Measurements from ENCODE around the gene PNCK. TPM values are rescaled to one million over a fixed set of nuclear protein-coding genes. Genes with fewer than 3 reads are reported as not detected.

PNCK gene
- polyA plus RNA-seq, 1 experiment = 0.22 TPM

DNA sequence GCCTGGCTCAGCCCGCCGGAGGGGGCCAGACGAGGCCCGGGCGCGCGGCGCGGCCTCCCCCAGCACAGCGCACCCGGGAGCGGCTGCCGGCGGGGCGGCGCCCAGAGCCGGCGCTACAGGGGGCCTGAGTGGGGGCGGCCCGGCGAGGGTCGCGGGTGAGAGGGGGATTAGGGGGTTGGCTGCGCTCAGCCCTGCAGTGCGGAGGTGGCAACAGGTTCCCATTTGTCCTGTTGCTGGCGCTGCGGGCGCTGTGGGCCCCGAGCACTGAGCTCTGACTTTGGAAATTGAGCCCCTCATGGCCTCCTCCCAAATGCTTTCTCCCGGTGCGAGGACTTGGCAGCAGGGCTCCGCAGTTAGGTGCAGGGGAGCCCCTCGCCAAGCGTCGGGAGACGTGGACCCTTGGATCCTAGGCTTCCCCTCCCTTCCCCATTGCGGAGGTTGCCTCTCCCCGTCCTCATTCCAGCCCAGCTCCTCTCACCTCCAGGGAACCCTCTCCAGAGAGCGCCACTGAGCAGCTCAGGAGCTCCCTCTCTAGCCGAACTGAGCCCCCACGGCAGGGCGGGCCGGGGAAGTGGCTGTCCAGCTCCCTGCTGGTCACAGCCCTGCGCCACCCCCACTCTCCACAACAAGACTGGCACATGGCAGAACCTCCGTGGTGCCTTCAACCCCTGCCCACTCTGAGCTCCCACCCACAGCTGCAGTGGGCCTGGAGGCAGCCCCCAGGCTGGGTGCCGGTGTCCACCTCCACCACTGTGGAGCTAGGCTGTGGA, 29.1 kb downstream of the PNCK start:
- ChIA-PET POLR2A (no interaction called here), CTCF (interaction anchor here (0.7 to 2.1 kb wide), 6 partner anchors 8 to 125 kb away, joined by 3 to 7 read pairs (median 3); no protein-coding TSS in a partner anchor)
- H3K27me3 ChIP-seq (ENCODE audit: control insufficient read depth, insufficient read depth, low read length) = peaks cover 31% of the 10 kb centered on the region

DNA sequence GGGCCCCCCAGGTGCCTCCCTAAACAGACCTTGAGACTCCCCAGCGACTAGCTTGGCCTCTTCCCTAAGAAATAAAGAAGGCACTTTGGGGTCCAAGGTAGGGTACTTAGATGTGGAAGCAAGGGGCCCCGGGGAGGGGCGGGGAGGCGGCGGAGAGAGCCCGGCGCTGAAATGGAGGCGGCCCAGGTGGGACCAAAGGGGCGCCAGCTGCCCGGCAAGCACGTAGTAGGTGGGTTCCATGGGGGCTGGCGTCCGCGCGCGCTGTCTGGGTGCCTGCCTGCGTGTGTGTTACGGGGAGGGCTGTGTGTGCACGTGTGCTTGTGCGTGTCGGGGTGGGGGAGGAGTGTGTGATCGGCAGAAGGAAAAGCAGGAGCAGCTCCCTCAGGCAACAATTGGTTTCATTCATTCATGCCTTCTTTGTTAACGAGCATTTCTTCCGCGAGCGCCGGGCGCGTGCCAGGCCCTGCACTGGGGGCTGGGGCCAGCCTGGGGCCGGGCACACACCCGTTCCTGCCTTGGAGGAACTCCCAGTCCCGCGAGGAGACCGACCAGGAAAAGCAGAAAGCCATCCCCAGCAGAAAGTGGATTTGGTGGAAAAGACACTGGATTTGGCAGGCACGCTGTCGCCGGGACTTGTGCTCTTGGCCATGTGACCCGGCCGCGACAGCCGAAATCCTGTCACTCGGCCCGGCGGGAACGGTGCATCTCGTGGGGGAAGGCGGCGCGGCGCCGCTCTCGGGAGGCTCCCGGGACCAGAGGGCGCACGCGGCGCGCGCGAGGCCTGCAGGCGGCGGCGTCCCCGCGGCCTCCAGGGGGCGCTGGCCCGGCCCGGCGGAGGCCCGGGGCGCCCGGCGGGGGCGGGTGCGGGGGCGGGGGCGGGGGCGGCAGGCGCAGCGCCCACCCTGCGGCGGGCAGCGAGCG, 29.9 kb downstream of the PNCK start:
- Histone ChIP-seq H3K4me3 (ENCODE audit: low read depth, low read length) (0 out of 2 replicates have a peak overlapping the region, but pooled peaks have one; percentile 2), H3K36me3 (ENCODE audit: control insufficient read depth, insufficient read depth, low read length) (no peaks in the 10 kb centered on the region), H3K27me3 (ENCODE audit: control insufficient read depth, insufficient read depth, low read length) (peaks cover 31% of the 10 kb centered on the region)
- DNase-seq (ENCODE audit: low read depth) = no peak
- TF ChIP-seq, protein P1, sequence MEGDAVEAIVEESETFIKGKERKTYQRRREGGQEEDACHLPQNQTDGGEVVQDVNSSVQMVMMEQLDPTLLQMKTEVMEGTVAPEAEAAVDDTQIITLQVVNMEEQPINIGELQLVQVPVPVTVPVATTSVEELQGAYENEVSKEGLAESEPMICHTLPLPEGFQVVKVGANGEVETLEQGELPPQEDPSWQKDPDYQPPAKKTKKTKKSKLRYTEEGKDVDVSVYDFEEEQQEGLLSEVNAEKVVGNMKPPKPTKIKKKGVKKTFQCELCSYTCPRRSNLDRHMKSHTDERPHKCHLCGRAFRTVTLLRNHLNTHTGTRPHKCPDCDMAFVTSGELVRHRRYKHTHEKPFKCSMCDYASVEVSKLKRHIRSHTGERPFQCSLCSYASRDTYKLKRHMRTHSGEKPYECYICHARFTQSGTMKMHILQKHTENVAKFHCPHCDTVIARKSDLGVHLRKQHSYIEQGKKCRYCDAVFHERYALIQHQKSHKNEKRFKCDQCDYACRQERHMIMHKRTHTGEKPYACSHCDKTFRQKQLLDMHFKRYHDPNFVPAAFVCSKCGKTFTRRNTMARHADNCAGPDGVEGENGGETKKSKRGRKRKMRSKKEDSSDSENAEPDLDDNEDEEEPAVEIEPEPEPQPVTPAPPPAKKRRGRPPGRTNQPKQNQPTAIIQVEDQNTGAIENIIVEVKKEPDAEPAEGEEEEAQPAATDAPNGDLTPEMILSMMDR (IDR thresholded peaks at IDR 0.05; ENCODE audit: insufficient read depth, low read depth, low read length) = peak; percentile 10; the same call in 1 of the 2 replicates
- CTCF ChIA-PET = interaction anchor here (1.0 to 2.1 kb wide), 2 partner anchors 12 to 24 kb away, joined by 3 to 7 read pairs; no protein-coding TSS in a partner anchor
- POLR2A ChIA-PET = no interaction called here

More for the DNA sequence above, 29.1 kb downstream of the PNCK start:
- TF ChIP-seq, protein P1 (IDR thresholded peaks at IDR 0.05; ENCODE audit: insufficient read depth, low read depth, low read length) = no peak
- Histone ChIP-seq H3K36me3 (ENCODE audit: control insufficient read depth, insufficient read depth, low read length) (no peaks in the 10 kb centered on the region), H3K4me3 (ENCODE audit: low read depth, low read length) (no peak overlapping the region)
- no peak for DNase-seq (ENCODE audit: low read depth)

DNA sequence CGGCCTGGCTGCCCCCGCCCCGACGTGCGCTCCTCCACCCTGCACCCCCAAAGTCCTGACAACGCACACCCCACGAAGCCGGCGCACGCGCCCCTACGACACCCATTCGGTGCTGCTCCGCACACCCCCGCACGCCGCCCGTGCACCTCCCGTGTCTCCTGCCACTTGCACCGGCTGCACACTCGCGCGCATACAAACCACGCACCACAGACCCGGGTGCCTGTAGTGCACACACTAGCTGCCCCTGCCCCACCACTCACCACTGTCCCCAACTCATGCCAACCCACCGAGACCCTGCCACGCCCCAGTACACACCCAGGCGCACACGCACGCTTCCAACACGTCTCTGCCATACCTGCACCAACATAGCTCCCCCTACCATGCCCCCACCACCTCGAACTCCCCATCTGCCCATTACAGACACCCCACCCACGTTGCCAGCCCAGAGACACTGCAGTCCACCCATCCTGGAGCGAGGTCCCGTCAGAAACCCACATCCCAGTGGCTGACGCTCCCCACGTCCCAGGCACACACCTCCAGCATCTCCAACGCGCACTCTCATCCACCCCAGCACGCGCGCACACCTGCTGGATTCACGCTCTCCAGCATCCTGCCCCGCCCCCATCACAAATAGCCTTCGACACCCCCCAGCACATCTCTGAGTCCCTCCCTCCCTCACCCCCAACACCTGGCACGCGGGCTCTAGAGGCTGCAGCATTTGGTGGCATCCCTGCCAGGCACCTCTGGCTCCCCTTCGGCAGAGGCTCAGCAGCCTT, 30.8 kb downstream of the PNCK start:
- no peak overlapping the region for H3K4me3 ChIP-seq (ENCODE audit: low read depth, low read length)
- POLR2A ChIA-PET = no interaction called here
- TF ChIP-seq, protein P1 (IDR thresholded peaks at IDR 0.05; ENCODE audit: insufficient read depth, low read depth, low read length) = no peak
- DNase-seq (ENCODE audit: low read depth) = no peak
- CTCF ChIA-PET = no interaction called here
- H3K27me3 ChIP-seq (ENCODE audit: control insufficient read depth, insufficient read depth, low read length) = peaks cover 27% of the 10 kb centered on the region
- H3K36me3 ChIP-seq (ENCODE audit: control insufficient read depth, insufficient read depth, low read length) = no peaks in the 10 kb centered on the region

DNA sequence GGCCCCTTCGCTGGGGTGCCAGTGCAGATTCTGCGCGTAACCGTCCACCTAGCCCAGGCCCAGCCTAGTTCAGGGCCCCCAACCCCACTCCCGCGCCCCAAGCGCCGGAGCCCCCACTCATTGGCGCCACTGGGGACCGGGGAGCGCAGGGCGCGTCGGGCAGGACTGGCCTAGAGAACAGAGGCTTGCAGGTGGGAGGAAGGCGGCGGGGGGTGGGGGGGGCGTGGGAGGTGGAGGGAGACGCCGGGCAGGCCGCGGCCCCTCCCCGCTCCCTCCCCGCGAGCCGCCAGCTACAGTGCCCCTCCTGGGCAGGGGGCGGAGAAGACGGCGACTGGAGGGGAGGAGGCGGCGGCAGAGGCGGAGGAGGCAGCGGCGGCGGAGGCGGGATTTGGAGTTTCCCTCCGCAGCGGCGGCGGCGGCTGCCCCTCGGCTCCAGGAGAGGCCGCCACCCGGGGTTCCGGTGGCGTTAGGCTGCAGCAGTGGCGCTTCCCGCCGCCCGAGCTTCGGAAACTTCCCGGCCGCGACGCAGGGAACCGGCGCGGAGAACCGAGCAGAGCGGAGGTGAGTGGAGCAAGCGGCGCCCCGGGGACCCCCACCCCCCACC, 31.5 kb downstream of the PNCK start:
- ChIA-PET CTCF (no interaction called here), POLR2A (no interaction called here)
- Histone ChIP-seq H3K36me3 (ENCODE audit: control insufficient read depth, insufficient read depth, low read length) (no peaks in the 10 kb centered on the region), H3K4me3 (ENCODE audit: low read depth, low read length) (no peak overlapping the region), H3K27me3 (ENCODE audit: control insufficient read depth, insufficient read depth, low read length) (peaks cover 23% of the 10 kb centered on the region)
- TF ChIP-seq, protein P1 (IDR thresholded peaks at IDR 0.05; ENCODE audit: insufficient read depth, low read depth, low read length) = no peak
- no peak for DNase-seq (ENCODE audit: low read depth)
